Left ventricle myocardium inferior (tissue), 1 donor: ENCODE measurements around the gene PLEKHA4. TPM values are rescaled to one million over a fixed set of nuclear protein-coding genes. Genes with fewer than 3 reads are reported as not detected.
"Not testable (repeated sequence)": the region's sequence is repeated elsewhere in the genome, so short reads cannot be mapped to it uniquely, and the experiment has no call there.

ENCODE experiments used
- DNase-seq: peaks from one replicate; pipeline ENCODE4 v3.0.0-alpha.2; 2020
- H3K27ac ChIP-seq: fragments of 200-600 bp; replicated peaks from 2 replicates; pipeline ENCODE4 v1.8.0; 2021
- H3K27me3 ChIP-seq: fragments of 200-600 bp; 2 replicates; pipeline ENCODE4 v1.8.0; 2021; ENCODE audit warnings: low read depth
- H3K36me3 ChIP-seq: fragments of 200-600 bp; 2 replicates; pipeline ENCODE4 v1.8.0; 2021
- H3K4me1 ChIP-seq: fragments of 200-600 bp; 2 replicates; pipeline ENCODE4 v1.8.0; 2021
- H3K4me3 ChIP-seq: fragments of 200-600 bp; 2 replicates; pipeline ENCODE4 v1.8.0; 2021; ENCODE audit warnings: mild to moderate bottlenecking, moderate library complexity
- H3K9me3 ChIP-seq: fragments of 200-600 bp; replicated peaks from 2 replicates; pipeline ENCODE4 v1.8.0; 2021
- CTCF ChIP-seq: fragments of 200-600 bp; IDR thresholded peaks from 2 replicates; pipeline ENCODE4 v1.8.0; 2021; ENCODE audit warnings: antibody characterized with exemption, mild to moderate bottlenecking, borderline replicate concordance
- intact Hi-C: fragments of 100-400 bp; cut with micrococcal nuclease; formaldehyde crosslinking; loops from one replicate; pipeline ENCODE4 v1.11.0; 2022
- total RNA-seq: library from RNA; stranded (reverse); fragmentation: NEBNext Ultra II Directional; extraction: Animal tissue kit (Norgen Biotek cat#: 25700); gene quantifications from one replicate; pipeline ENCODE4 v1.2.1, GENCODE V29; 2021
- donor health status: DM: no; HTN: yes; CAD: no; lungs with severe emphysema.

The PLEKHA4 gene
- total RNA-seq, 1 donor from 2014 or later = 24.7 TPM

- Histone ChIP-seq H3K4me3 (no peak overlapping the region), H3K9me3 (no peaks in the 10 kb centered on the region), H3K27me3 (no peaks in the 10 kb centered on the region), H3K4me1 (peaks cover 29% of the 10 kb centered on the region), H3K27ac (peak overlapping the region; percentile 76), H3K36me3 (peaks cover 96% of the 10 kb centered on the region)
- no peak for DNase-seq
- TF ChIP-seq CTCF = no peak
- intact Hi-C loops = no loop called here
Measured at GRCh38 chr19:48910803-48911202, 42.4 kb upstream of the PLEKHA4 start.

GRCh38 chr19:48909424-48910077 is 41.1 kb upstream of the PLEKHA4 start:
- intact Hi-C loops = loop anchor here (10.0 kb wide), 1 partner anchor 45 kb away; the partner anchor contains the start of gene BAX
- Histone ChIP-seq H3K36me3 (peaks cover 97% of the 10 kb centered on the region), H3K27ac (peak overlapping the region; percentile 76), H3K4me1 (peaks cover 29% of the 10 kb centered on the region)
- DNase-seq, H3K9me3 ChIP-seq, H3K27me3 ChIP-seq, H3K4me3 ChIP-seq: not testable (repeated sequence)

- DNase-seq = no peak
Measured at GRCh38 chr19:48907671-48908070, 39.3 kb upstream of the PLEKHA4 start.

GRCh38 chr19:48906324-48906723 is 37.9 kb upstream of the PLEKHA4 start:
- Histone ChIP-seq H3K4me1 (peaks cover 40% of the 10 kb centered on the region), H3K27me3 (no peaks in the 10 kb centered on the region), H3K4me3 (no peak overlapping the region), H3K27ac (no peak overlapping the region), H3K36me3 (peaks cover 85% of the 10 kb centered on the region), H3K9me3 (no peaks in the 10 kb centered on the region)
- no peak for DNase-seq
- intact Hi-C loops = loop anchor here (10.0 kb wide), 1 partner anchor 48 kb away; the partner anchor contains the start of gene BAX
- no peak for TF ChIP-seq CTCF

More at GRCh38 chr19:48907671-48908070, 39.3 kb upstream of the PLEKHA4 start:
- Histone ChIP-seq H3K4me1 (peaks cover 27% of the 10 kb centered on the region), H3K27me3 (no peaks in the 10 kb centered on the region), H3K36me3 (peaks cover 86% of the 10 kb centered on the region), H3K9me3 (no peaks in the 10 kb centered on the region), H3K27ac (peak overlapping the region; percentile 76), H3K4me3 (no peak overlapping the region)
- intact Hi-C loops = loop anchor here (10.0 kb wide), 1 partner anchor 47 kb away; the partner anchor contains the start of gene BAX
- TF ChIP-seq CTCF = no peak

- no peak for TF ChIP-seq CTCF
- no peaks in the 10 kb centered on the region for H3K9me3 ChIP-seq
- H3K27me3 ChIP-seq = no peaks in the 10 kb centered on the region
- DNase-seq = no peak
- peaks cover 47% of the 10 kb centered on the region for H3K4me1 ChIP-seq
- intact Hi-C loops = loop anchor here (10.0 kb wide), 1 partner anchor 49 kb away; the partner anchor contains the start of gene BAX
- H3K36me3 ChIP-seq = peaks cover 78% of the 10 kb centered on the region
- no peak overlapping the region for H3K27ac ChIP-seq
- no peak overlapping the region for H3K4me3 ChIP-seq
Measured at GRCh38 chr19:48905664-48906063, 37.2 kb upstream of the PLEKHA4 start.

GRCh38 chr19:48903788-48904187 is 35.4 kb upstream of the PLEKHA4 start:
- H3K27ac ChIP-seq, DNase-seq, H3K9me3 ChIP-seq, H3K27me3 ChIP-seq, H3K4me3 ChIP-seq: not testable (repeated sequence)
- peaks cover 44% of the 10 kb centered on the region for H3K4me1 ChIP-seq
- intact Hi-C loops = loop anchor here (10.0 kb wide), 1 partner anchor 51 kb away; the partner anchor contains the start of gene BAX
- peaks cover 59% of the 10 kb centered on the region for H3K36me3 ChIP-seq

GRCh38 chr19:48902291-48902690 is 33.9 kb upstream of the PLEKHA4 start:
- Histone ChIP-seq H3K4me1 (peaks cover 38% of the 10 kb centered on the region), H3K36me3 (peaks cover 47% of the 10 kb centered on the region), H3K4me3 (peak overlapping the region; percentile 92)
- intact Hi-C loops = loop anchor here (10.0 kb wide), 1 partner anchor 53 kb away; the partner anchor contains the start of gene BAX
- H3K27me3 ChIP-seq, DNase-seq, H3K9me3 ChIP-seq, H3K27ac ChIP-seq: not testable (repeated sequence)
